Skeletal muscle satellite cell (primary cell): Measurements from ENCODE around the gene GPR63. TPM values are rescaled to one million over a fixed set of nuclear protein-coding genes. Genes with fewer than 3 reads are reported as not detected.
A peak's percentile ranks its signal among the peaks of the same experiment; 100 is the strongest.
"Not testable (repeated sequence)": the region's sequence is repeated elsewhere in the genome, so short reads cannot be mapped to it uniquely, and the experiment has no call there.

Source experiments
- H3K27me3 ChIP-seq: 2 replicates; pipeline ENCODE4 v1.7.0; 2013; ENCODE audit warnings: low read length; ENCODE audit not compliant: control insufficient read depth, insufficient read depth
- H3K36me3 ChIP-seq: 2 replicates; pipeline ENCODE4 v1.7.0; 2013; ENCODE audit warnings: mild to moderate bottlenecking, control low read depth, low read length; ENCODE audit not compliant: insufficient read depth
- H3K4me1 ChIP-seq: 2 replicates; pipeline ENCODE4 v1.7.0; 2013; ENCODE audit warnings: low read length; ENCODE audit not compliant: control insufficient read depth, insufficient read depth
- H3K4me2 ChIP-seq: 2 replicates; pipeline ENCODE4 v1.7.0; 2013; ENCODE audit warnings: mild to moderate bottlenecking, low read length
- H3K4me3 ChIP-seq: 2 replicates; pipeline ENCODE4 v1.7.0; 2013; ENCODE audit warnings: low read length
- H3K9ac ChIP-seq: 2 replicates; pipeline ENCODE4 v1.7.0; 2013; ENCODE audit warnings: mild to moderate bottlenecking, low read depth, low read length, moderate library complexity
- H3K9me3 ChIP-seq: replicated peaks from 2 replicates; pipeline ENCODE4 v1.7.0; 2013; ENCODE audit warnings: mild to moderate bottlenecking, control low read depth, low read length
- total RNA-seq: library from RNA; depleted of rRNA; stranded (reverse); fragments of >200 nt; gene quantifications from 2 replicates; pipeline ENCODE4 v1.2.3, GENCODE V29; 2012; rRNA removed

GPR63 gene
- total RNA-seq: 0.25 and 0.87 TPM in 2 replicates

- H3K36me3 ChIP-seq: no peaks in the 10 kb centered on the region
- H3K9ac ChIP-seq: peak within 1 kb of the TSS; percentile 76
- peaks cover 22% of the 10 kb centered on the region for H3K27me3 ChIP-seq
Observed at GRCh38 chr6:96837081-96837971, at the start of gene GPR63. TSS of gene GPR63 (minus strand) at chr6:96837477. CDS start at chr6:96799731, 37,746 bp downstream.

GRCh38 chr6:96886519-96886918 lies 49.2 kb upstream of the GPR63 start:
- no peaks in the 10 kb centered on the region for H3K4me1 ChIP-seq
- H3K36me3 ChIP-seq: peaks cover 18% of the 10 kb centered on the region
- H3K27me3 ChIP-seq: peaks cover 15% of the 10 kb centered on the region
- H3K4me3 ChIP-seq: no peak overlapping the region
- H3K9ac ChIP-seq: no peak overlapping the region
- H3K4me2 ChIP-seq: no peak overlapping the region
- H3K9me3 ChIP-seq: no peaks in the 10 kb centered on the region

More at GRCh38 chr6:96837081-96837971, at the start of gene GPR63:
- H3K4me1 ChIP-seq: peaks cover 5% of the 10 kb centered on the region
- H3K9me3 ChIP-seq: no peaks in the 10 kb centered on the region
- peak within 1 kb of the TSS; percentile 97 for H3K4me2 ChIP-seq
- H3K4me3 ChIP-seq: peak within 1 kb of the TSS; percentile 93

- H3K9me3 ChIP-seq, H3K4me1 ChIP-seq, H3K4me2 ChIP-seq, H3K9ac ChIP-seq, H3K4me3 ChIP-seq, H3K36me3 ChIP-seq: not testable (repeated sequence)
- peaks cover 23% of the 10 kb centered on the region for H3K27me3 ChIP-seq
Observed at GRCh38 chr6:96885187-96885631, 47.9 kb upstream of the GPR63 start.

- H3K27me3 ChIP-seq: peaks cover 17% of the 10 kb centered on the region
- no peak overlapping the region for H3K4me3 ChIP-seq
- no peak overlapping the region for H3K4me2 ChIP-seq
- H3K9ac ChIP-seq: no peak overlapping the region
- H3K36me3 ChIP-seq: no peaks in the 10 kb centered on the region
- peaks cover 3% of the 10 kb centered on the region for H3K4me1 ChIP-seq
- no peaks in the 10 kb centered on the region for H3K9me3 ChIP-seq
Observed at GRCh38 chr6:96878143-96878542, 40.9 kb upstream of the GPR63 start.

- Histone ChIP-seq H3K9ac (no peak overlapping the region), H3K36me3 (no peaks in the 10 kb centered on the region), H3K27me3 (peaks cover 12% of the 10 kb centered on the region), H3K9me3 (no peaks in the 10 kb centered on the region), H3K4me2 (no peak overlapping the region), H3K4me1 (peaks cover 3% of the 10 kb centered on the region), H3K4me3 (no peak overlapping the region)
Observed at GRCh38 chr6:96876886-96877545, 39.7 kb upstream of the GPR63 start.

- H3K27me3 ChIP-seq: peaks cover 11% of the 10 kb centered on the region
- no peak overlapping the region for H3K9ac ChIP-seq
- H3K36me3 ChIP-seq: no peaks in the 10 kb centered on the region
- H3K4me2 ChIP-seq: no peak overlapping the region
- no peaks in the 10 kb centered on the region for H3K9me3 ChIP-seq
- no peak overlapping the region for H3K4me3 ChIP-seq
- peaks cover 3% of the 10 kb centered on the region for H3K4me1 ChIP-seq
Observed at GRCh38 chr6:96872976-96873375, 35.7 kb upstream of the GPR63 start.

- H3K4me2 ChIP-seq: no peak overlapping the region
- H3K27me3 ChIP-seq: peaks cover 45% of the 10 kb centered on the region
- H3K9ac ChIP-seq: no peak overlapping the region
- H3K9me3 ChIP-seq: no peaks in the 10 kb centered on the region
- no peaks in the 10 kb centered on the region for H3K4me1 ChIP-seq
- H3K4me3 ChIP-seq: no peak overlapping the region
- no peaks in the 10 kb centered on the region for H3K36me3 ChIP-seq
Observed at GRCh38 chr6:96865055-96865405, 27.8 kb upstream of the GPR63 start.

- H3K4me3 ChIP-seq: no peak overlapping the region
- H3K27me3 ChIP-seq: peaks cover 47% of the 10 kb centered on the region
- no peaks in the 10 kb centered on the region for H3K4me1 ChIP-seq
- H3K9ac ChIP-seq: no peak overlapping the region
- no peaks in the 10 kb centered on the region for H3K9me3 ChIP-seq
- H3K36me3 ChIP-seq: no peaks in the 10 kb centered on the region
- H3K4me2 ChIP-seq: no peak overlapping the region
Observed at GRCh38 chr6:96864216-96865054, 27.2 kb upstream of the GPR63 start.

- Histone ChIP-seq H3K9ac (no peak overlapping the region), H3K27me3 (peaks cover 43% of the 10 kb centered on the region)
Observed at GRCh38 chr6:96862560-96862959, 25.3 kb upstream of the GPR63 start.

GRCh38 chr6:96861588-96861987 lies 24.3 kb upstream of the GPR63 start:
- Histone ChIP-seq H3K4me2 (no peak overlapping the region), H3K9ac (no peak overlapping the region), H3K9me3 (no peaks in the 10 kb centered on the region), H3K4me1 (no peaks in the 10 kb centered on the region), H3K36me3 (no peaks in the 10 kb centered on the region), H3K27me3 (peaks cover 45% of the 10 kb centered on the region), H3K4me3 (no peak overlapping the region)

More at GRCh38 chr6:96862560-96862959, 25.3 kb upstream of the GPR63 start:
- no peaks in the 10 kb centered on the region for H3K4me1 ChIP-seq
- H3K4me2 ChIP-seq: no peak overlapping the region
- no peak overlapping the region for H3K4me3 ChIP-seq
- no peaks in the 10 kb centered on the region for H3K36me3 ChIP-seq
- H3K9me3 ChIP-seq: no peaks in the 10 kb centered on the region

- Histone ChIP-seq H3K27me3 (peaks cover 26% of the 10 kb centered on the region), H3K9me3 (no peaks in the 10 kb centered on the region), H3K4me1 (no peaks in the 10 kb centered on the region), H3K36me3 (no peaks in the 10 kb centered on the region), H3K4me2 (no peak overlapping the region), H3K4me3 (no peak overlapping the region), H3K9ac (no peak overlapping the region)
Observed at GRCh38 chr6:96856856-96857255, 19.6 kb upstream of the GPR63 start.
